TTC549 (cell line): ENCODE results near the gene MAD2L1BP.
"Not testable (repeated sequence)": the region's sequence is repeated elsewhere in the genome, so short reads cannot be mapped to it uniquely, and the experiment has no call there.

ENCODE experiments used
- FAIRE-seq: peaks from 2 replicates; lab custom pipeline; 2012; peaks lifted over from hg19 to GRCh38; lab: Jason Lieb, UNC

The MAD2L1BP gene

GRCh38 chr6:43635387-43636307 lies at the start of gene MAD2L1BP:
Gene MAD2L1BP (plus strand): TSS chr6:43635840. CDS start chr6:43635876, 36 bp downstream.
- no peak for FAIRE-seq

- FAIRE-seq = no peak
Measured at GRCh38 chr6:43588194-43588593, 47.4 kb upstream of the MAD2L1BP start.

GRCh38 chr6:43589564-43589963 lies 46.1 kb upstream of the MAD2L1BP start:
- FAIRE-seq = not testable (repeated sequence)

- FAIRE-seq = no peak
Measured at GRCh38 chr6:43593938-43594337, 41.7 kb upstream of the MAD2L1BP start.

GRCh38 chr6:43600595-43600994 lies 35.0 kb upstream of the MAD2L1BP start:
- FAIRE-seq = no peak

- FAIRE-seq = no peak
Measured at GRCh38 chr6:43604174-43604573, 31.5 kb upstream of the MAD2L1BP start.

GRCh38 chr6:43606019-43606418 lies 29.6 kb upstream of the MAD2L1BP start:
- no peak for FAIRE-seq

GRCh38 chr6:43608310-43608763 lies 27.3 kb upstream of the MAD2L1BP start:
- peak; percentile 42 for FAIRE-seq

GRCh38 chr6:43608807-43609206 lies 26.8 kb upstream of the MAD2L1BP start:
- no peak for FAIRE-seq

GRCh38 chr6:43609402-43609801 lies 26.2 kb upstream of the MAD2L1BP start:
- no peak for FAIRE-seq

- FAIRE-seq = no peak
Measured at GRCh38 chr6:43610431-43610830, 25.2 kb upstream of the MAD2L1BP start.

GRCh38 chr6:43613721-43614395 lies 21.8 kb upstream of the MAD2L1BP start:
- FAIRE-seq = no peak

- FAIRE-seq = no peak
Measured at GRCh38 chr6:43614396-43614730, 21.3 kb upstream of the MAD2L1BP start.

- no peak for FAIRE-seq
Measured at GRCh38 chr6:43616725-43617472, 18.7 kb upstream of the MAD2L1BP start.

- no peak for FAIRE-seq
Measured at GRCh38 chr6:43621078-43621835, 14.4 kb upstream of the MAD2L1BP start.

- no peak for FAIRE-seq
Measured at GRCh38 chr6:43621836-43622180, 13.8 kb upstream of the MAD2L1BP start.

GRCh38 chr6:43622541-43622940 lies 13.1 kb upstream of the MAD2L1BP start:
- no peak for FAIRE-seq

GRCh38 chr6:43623880-43624785 lies 11.5 kb upstream of the MAD2L1BP start:
- no peak for FAIRE-seq

- FAIRE-seq = no peak
Measured at GRCh38 chr6:43624786-43625288, 10.8 kb upstream of the MAD2L1BP start.

- no peak for FAIRE-seq
Measured at GRCh38 chr6:43625393-43625992, 10.1 kb upstream of the MAD2L1BP start.
